ENCODE measurements around the gene CD40LG.

The CD40LG gene

DNA sequence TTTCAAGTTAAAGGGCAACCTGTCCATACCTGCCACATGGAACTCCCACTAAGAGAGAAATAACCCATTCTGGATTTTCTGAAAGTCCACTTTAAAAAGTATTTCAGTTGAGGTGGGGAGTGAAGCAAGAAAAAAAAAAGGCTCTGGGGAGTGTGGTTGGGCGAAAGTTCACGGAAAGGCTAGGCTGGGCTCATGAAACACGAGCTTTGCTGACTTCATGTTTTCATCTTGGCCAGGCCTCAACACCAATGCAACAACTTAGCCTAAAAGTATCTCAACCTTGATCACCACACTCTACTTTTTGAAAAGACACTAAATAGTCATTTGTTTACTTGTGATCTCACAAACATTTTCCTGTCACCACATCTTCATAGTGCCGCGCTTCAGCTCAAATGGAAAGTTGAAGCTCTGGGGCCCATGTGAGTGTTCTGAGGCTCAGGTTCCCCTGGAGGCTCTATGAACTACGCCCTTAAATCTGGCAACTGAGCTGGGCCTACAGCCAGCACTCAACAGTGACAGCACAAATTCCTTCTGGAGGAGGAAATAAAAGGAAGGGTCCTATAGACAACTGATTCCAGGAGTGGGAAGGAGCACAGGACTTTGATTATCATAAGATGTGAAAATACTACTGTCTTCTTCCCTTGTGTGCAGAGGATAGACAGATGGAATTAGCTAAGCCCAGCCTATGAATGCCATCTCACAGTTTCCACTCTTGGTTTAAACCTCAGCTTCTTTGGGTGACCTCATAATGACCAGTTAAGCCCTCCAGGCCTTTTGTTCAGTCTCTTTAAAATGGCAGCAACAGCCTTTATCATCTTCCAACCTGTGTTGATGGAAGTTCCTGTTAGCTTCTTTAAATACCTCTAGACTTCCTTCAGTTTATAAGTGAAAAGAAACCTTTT is 5.1 kb downstream of the CD40LG start:
- DNase-seq, result no peak

DNA sequence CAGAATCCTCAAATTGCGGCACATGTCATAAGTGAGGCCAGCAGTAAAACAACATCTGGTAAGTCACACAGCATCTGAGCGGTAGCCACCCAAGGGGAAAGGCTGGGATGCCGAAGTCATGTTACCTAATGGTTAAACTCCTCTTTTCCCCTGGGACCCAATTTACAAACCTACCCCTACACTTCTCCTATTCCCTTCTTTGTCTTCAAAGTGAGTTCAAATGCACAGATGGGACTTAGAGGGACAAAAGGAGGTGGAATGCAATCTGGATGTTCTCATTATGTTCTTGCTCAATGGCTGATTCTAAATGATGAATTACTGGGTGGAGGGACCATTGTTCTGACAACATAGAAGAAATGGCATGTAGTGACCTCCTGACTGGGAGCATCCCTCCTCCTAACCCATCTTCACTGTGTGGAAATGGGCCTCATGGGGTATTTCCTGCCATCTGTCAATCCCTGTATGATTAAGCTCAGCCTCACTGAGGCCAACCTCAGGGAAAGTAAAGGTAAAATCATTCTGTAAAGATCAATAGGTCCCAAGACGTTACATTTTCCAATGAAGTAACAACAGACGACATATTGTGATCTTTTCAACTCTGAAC is 8.5 kb downstream of the CD40LG start:
- no peak for DNase-seq

DNA sequence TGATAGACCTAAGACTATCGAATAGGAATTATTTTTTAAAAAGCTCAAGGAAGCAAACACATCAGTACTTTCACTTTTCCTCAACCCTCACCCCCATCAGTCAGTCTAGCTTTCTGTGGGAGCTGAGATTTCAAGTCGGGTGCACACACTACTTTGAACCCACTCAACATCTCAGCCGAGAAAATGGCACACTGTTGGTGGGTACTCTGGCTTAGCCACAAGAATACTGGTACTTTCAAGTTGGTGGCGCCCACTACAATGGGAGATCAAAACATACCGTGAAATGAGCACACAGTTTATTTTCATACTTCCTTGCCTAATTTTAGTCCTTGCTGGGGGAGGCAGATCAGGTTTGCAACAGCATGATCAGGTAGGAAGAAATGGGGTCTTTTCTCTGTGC is 10.2 kb downstream of the CD40LG start:
- peak; percentile 19 for DNase-seq

DNA sequence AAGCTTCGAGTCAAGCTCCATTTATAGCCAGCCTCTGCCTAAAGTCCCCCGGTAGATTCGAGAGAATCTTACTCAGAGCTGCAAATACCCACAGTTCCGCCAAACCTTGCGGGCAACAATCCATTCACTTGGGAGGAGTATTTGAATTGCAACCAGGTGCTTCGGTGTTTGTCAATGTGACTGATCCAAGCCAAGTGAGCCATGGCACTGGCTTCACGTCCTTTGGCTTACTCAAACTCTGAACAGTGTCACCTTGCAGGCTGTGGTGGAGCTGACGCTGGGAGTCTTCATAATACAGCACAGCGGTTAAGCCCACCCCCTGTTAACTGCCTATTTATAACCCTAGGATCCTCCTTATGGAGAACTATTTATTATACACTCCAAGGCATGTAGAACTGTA is 11.2 kb downstream of the CD40LG start:
- no peak for DNase-seq

DNA sequence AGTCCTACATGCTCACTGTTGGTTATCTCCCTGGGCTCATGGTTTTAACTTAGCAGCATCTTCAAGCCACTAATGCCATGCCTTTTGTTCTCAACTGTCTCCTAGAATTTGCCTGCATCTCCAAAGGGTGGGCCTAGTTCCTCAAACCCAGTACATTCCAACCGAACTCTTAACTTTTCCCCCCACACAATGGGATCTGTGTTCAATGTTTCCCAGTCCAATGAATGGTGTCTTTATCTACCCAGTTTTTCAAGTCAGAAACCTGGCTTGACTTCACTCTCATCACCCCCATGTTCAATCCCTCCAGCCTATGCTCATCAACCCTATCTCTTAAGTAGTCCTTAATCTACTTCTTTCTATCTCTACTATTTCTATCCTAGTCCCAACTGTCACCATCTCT is 12.9 kb downstream of the CD40LG start:
- DNase-seq, result no peak

DNA sequence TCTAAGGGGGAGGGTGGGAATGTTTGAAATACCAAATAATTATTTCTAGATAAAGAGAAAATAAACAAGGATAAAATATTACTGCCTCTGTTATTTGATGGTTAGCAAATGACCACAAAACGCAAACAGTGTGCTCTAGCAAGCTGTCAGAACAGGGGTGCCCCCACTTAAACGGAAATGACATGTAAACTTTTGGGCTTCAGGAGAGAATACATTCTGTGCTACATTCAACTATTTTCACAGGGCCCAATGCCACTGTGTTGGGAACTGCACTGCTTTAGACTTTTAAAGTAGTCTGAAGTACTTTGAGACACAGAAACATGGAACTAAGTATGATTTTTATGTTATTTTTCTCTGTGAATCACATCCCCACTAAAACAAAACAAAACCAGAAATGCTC is 14.1 kb downstream of the CD40LG start:
- no peak for DNase-seq

DNA sequence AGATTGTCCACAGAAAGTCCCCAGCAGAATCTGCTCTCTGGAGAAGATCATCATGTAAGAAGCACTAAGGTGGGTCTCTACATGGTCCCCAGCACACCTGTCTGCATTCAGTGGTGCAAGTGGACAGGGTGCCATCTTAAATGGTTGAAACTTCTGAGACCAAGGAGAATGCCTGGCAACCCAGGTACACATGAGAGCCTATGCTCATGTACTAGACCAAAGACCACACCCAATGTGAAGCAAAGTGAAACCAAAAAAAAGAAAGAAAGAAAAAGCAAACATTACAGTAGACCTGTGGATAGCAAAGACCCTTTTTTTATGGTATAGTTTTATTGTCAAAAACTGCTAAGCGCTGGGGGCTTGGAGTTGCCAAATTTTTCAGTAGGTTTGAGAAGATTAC is 15.0 kb downstream of the CD40LG start:
- no peak for DNase-seq

DNA sequence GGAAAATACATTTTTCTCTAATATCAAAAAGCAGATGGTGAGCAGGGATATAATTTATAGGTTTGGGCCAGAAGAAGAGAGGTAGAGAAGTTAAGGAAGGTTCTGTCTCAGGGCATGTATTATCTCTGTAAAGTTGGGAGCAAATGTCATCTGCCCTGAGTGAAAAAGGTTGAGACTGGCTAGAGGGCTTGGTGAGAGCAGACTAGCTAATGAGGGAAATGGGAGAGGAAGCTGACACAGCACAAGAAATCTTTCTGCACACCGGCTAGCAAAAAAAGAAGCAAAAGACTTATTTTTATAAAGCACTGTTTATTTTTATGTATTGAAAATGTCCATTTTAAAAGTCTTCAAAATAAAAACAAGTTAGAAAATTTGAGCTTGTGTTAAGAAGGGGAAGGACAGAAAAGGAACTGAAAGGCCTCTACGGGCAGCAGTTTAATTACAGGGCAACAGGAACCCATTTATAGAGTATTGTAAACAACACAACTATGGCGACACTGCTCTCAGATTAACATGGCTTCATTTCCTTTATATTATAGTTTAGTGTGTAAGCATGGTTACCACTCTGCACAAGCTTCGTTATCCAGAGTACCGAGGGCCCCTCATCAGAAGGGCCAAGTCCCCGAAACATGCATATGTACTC is 17.4 kb downstream of the CD40LG start:
- no peak for DNase-seq

DNA sequence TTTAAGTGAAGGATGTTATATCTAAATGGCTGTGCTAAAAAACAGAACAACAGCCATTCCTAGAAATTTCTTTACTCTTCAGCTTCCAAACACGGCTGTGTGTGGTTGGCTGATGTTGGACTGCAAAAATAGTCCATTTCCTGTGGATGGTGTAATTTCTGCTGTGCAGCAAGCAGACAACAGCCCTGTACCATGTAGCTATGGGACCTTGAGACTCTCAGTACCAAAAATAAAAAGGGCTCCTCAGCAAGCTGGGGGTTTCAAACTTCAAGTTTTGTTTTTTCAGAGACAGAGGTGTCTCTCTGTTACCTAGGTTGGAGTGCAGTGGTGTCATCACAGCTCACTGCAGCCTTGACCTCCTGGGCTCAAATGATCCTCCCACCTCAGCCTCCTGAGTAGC is 18.1 kb downstream of the CD40LG start:
- no peak for DNase-seq

DNA sequence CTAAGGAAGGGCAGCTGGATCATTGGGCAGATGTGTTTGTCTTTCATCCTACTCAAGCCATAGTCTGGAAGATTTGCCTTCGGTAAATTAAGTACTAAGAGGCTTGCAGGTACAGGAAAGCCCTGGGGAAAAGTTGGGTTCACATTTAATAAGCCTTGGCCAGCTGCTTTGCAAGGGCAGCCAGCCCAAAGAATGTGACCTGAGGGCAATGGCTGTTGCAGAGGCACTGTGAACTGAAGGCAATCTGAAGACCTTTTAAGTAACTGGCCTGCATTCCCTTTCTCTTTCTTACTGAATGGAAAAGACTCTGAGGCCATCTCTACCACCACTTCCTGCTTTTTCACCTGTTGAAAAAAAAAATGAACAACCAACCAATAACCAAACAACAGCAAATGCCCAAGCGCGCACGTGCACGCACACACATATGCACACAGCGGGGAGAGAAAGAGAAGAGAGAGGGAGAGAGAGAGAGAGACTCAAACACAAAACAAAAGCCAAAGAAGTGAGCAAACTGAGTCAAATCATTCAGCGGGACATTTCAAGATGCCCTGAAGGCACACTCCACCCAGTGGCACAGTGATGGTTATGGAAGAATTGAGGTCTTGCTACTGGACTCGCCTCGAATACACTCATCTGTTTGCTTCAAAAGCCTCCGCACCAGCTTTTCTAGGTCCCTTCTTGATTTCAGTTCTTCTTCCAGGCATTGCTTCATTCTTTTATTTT is 19.6 kb downstream of the CD40LG start:
- DNase-seq, result no peak

DNA sequence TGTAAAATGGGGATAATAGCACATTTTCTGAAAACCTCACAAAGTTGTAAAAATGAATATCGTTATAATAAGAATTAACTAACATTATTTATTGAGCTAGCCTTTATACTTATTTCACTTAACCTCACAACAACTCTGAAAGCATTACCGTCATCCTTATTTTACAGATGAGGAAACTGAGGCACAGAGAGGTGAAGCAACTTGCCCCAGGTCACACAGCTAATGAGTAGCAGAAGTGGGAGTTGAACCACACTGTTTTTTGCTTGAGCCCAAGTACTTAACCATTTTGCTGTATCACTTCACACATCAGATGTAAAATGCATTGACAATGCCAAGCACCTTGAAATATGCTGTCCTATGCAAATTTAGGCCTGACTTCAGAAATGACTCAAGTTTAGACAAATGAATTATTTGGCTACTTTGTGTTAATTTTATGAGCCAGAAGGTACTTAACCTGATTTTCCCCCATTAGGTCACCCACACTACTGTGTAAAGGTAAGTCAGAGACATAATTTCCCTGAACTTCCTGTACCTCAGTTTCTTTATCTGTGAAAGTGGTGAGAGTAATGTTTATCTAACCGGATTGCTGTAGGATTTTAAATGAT is 23.1 kb downstream of the CD40LG start:
- no peak for DNase-seq

DNA sequence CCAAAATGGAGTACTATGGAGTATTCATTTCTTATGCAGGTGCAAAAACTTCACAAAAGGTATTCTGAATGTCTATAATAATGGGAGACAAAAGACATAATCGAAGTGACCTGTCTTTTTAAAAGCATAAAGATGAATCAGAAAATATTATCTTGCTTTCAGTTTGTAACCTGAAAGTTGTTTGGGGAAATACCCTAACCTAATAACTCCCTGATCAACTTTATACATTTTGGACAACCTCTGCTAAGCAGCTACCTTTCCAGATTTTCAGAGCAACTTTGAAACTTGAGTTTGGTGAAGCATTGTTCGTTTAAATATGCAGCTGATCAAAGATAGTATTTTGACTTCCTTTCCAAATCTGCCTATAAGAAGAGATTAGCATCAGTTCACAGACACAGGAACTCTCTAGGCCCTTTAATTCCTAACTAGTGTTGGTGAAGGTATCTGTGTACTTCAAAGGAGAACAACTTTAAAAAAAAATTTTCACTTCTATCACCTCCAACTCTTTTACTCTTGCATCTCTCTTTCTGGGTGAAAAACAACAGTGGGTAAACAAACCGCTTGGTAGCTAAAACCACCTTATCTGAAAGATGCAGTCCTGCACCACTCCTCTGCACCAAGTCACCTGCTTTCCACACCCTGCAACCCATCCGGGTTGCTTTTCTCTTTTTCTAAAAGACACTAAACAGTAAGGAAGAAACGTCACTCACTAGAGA is 26.5 kb downstream of the CD40LG start:
- no peak for DNase-seq

DNA sequence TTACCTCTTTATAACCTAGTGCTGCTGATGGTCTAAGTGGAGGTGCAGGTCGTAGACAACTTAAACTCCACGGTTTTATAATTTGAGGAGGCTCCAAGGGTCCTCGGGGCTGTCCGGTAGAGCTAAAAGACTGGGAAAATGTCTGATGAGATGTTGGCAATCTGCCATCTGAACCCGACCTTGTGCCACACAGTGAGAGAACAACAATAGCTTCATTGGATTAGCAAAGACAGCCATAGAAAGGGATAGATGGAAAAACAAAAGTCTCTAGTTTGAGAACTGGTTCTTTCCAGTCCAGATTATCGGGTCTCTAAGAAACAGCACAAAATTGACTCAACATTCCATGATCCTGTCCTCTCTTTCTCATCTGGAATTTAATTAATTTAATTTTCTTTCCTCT is 31.6 kb downstream of the CD40LG start:
- DNase-seq, result no peak

DNA sequence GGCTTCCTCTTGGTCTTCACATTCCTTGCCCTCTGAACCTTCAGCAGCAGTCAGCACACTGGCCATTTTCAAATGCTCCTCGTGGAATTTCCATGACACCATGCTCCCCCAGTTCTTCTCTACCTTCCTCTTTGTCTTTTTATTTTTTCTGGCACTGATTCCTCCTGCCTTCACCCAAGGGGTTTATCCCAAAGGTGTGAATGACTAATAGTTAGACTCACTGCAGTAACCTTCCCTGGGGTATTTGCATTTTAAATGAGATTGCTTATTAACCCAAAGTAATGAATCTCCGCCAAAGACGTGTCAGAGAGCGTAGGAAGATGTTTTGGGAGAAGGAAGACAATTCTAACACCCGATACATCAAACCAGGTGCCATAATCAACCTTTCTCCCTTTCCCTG is 36.2 kb downstream of the CD40LG start:
- DNase-seq, result no peak

DNA sequence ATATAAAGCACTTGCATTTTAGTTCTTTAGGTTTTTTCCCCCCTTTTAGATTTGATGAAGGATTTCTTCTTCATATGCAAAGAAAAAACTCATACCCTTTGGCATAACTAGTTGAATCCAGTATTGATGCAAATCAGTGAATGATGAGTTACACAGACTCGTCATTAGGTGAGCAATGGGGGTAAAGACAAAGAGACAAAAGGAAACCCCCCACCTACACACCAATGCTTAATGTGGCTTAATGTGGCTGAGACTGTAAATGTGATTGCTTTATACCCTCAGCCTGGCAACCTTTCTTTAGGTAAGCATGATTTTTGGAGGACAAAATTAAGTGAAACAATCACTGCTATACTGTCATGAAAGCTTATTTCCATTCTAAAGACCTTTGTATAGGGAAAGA is 39.5 kb downstream of the CD40LG start:
- peak; percentile 30 for DNase-seq

DNA sequence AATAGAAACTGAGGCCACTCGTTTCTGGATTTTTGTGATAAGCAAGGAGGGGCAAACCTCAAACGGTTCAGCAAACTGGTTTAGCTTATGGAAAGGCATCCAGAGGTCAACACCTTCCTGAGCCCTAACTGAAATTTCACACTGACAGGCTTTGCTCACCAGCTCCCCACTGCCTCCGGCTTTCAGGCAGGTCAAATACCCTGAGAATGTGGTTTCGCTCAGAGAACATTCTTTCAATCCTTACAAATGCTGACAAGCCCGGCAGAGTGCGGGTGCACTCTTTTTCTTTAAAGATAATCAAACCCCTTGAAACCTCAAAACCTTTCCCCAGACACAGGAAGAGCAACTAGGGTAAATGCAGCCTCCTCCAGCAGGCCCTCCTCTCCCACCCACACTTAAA is 41.5 kb downstream of the CD40LG start:
- DNase-seq, result no peak

DNA sequence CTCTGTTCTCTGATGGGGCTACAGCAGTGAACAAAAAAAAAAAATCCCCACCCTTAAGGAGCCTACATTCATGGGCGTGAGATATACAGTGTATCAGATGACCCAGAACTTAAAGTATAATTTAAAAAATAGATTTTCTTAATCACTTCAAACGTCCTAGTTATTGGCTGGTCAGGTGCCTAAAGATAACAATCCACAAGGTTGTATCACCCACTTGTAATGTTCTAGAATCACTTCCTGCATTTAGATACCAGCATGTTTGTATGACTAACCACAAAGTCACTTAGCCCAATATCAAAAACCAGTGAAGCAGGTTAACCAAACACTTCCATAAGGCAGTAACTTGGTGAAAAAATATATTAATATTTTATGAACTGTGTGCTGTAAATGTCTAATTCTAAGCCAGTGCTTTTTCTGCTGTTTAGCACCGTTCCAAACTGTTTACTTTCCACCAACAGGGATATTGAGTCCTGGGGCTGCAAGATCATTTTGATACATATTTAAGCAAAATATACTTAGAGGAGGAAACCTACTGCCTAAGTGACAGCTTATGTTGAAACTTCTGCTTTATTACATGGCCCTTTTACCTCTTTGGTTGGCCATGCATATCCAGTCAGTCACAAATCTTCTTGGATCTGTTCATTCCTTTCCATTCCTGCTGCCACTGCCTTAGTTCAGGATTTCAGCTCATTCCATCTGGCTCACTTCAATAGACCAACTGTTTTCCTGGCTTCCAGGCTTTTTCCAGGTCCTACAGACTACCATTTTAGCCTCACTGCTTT is 43.3 kb downstream of the CD40LG start:
- no peak for DNase-seq

DNA sequence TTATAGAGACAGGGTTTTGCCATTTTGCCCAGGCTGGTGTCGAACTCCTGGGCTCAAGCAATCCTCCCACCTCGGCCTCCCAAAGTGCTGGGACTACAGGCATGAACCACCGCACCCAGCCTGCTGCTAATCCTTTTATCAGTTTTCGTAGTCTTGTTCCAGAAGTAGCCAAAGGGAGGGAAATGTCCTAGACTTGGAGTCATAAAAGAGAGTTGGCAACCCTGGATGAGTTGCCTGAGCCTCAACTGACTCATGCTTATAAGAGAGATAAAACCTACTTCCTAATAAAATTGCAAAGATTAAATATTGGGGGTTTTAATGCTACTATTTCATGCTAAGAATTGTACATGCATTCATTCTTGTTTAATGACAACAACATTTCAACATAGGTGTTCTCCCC is 44.3 kb downstream of the CD40LG start:
- DNase-seq, result no peak

DNA sequence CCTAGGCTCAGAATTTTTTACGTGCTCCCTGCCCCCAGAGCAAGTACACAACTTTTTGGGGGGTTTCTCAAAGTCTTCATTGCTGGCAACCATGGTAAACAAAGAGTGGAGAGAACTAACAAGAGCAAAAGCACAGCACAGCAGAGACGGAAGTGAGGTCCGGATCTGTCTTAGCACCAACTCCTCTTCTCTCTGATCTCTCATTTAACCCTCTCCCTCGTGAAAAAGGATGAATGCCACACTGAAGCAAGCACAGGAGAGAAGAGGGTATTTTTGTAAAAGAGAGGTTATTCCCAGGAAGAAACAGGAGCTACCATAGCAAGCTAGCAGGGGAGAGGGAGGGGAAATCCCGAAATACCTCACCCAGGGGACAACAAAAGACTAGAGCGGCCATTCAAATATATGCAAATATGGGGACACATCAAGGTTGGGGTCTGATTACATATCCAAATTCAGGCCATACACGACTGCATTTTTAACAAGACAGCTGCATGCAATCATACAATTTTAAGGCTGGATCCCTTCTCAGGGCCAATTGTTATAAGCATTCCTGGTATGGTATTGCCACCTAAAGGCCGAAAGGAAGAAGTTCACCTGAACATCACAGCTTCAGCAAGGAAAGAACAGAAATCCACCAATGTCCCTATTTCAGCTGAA is 46.6 kb downstream of the CD40LG start:
- DNase-seq, result no peak

DNA sequence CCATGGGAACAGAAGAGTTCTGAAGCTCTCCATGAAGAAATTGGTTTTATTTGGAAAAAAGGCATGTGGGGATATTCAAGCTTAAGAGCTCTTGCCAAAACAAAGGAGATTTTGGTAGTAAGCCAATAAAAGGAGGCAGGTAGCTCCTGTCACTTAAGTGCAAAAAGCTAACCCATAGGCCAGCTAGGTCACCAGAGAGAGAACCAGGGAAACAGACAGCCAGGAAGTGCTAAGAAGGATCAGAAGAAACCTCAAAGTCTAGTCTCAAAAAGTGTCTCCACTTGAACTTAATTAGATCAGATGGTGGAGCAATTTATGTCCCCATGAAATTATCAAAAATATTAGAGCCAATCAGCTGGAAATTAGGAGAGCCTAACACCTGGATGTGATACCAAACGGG is 49.2 kb downstream of the CD40LG start:
- DNase-seq, result no peak

DNA sequence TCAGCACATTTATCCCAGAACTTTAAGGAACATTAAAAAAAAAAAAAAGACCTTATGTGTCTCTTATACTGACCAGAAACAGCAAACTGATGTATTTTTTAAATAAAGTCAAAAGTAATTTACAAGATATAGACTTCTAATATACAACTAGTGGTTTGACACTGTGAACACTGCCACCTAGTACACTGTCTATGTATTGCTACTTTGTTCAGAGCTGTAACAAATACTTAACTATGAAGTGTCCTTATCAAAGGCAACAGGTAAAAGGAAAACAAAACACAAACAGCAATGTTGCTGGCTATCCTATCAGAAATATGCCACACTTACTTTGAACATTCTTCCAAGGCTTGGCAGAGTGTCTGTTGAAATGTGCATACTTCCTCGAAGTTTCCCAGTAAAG is 60.4 kb downstream of the CD40LG start:
- no peak for DNase-seq

Measured in activated CD8-positive, alpha-beta memory T cell treated with anti-CD3 and anti-CD28 coated beads, Interleukin-2, amount 50 U/mL, for 4 hours (primary cell).